ENCODE measurements around the gene GRIN2A.

GRCh38 chr16:10120953-10121352 is 61.3 kb downstream of the GRIN2A start:
- TF ChIP-seq REST (IDR thresholded peaks at IDR 0.05; ENCODE audit: borderline replicate concordance) (no peak), MXI1 (conservative IDR thresholded peaks at IDR 0.05; ENCODE audit: poor library complexity, severe bottlenecking) (no peak), CTCF (IDR thresholded peaks at IDR 0.05; ENCODE audit: poor library complexity, severe bottlenecking) (no peak)
